ENCODE data around the gene SPOUT1. TPM values are rescaled to one million over a fixed set of nuclear protein-coding genes. Genes with fewer than 3 reads are reported as not detected.

Gene SPOUT1
- total and polyA plus RNA-seq, 2 of the 13 experiments (the other 11 are each of a cell fraction or from before 2014, with no cell fraction given), result 39.0 to 45.8 TPM

DNA sequence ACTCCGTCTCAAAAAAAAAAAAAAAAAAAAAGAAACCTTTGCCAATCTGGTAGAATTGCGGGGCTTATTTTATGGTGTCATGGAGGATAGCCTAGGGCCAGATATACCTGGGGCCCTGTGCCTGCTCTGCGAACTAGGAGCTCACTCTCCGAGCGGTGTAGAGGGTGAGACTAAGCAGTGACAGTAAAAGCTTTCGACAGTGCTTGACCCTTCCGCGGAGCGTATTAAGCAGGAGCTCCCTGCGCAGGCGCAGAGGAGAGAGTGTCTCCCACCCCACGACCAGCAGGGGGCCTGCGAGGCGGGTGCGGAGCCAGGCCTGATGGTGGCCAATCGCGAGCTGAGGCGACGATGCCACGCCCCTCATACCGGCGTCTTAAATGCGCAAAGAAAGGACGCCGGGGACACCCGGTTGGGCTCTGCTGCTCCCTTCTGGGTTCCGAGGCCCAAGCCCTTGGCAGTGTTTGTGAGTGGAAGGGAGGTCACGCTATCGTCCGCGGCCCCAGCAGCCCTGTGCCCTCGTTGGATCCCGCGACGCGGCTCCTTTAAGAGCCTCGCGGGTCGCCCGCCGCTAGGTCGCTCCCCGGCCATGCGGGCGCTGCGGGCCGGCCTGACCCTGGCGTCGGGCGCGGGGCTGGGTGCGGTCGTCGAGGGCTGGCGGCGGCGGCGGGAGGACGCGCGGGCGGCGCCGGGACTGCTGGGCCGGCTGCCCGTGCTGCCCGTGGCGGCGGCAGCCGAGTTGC is 11.3 kb downstream of the SPOUT1 start, which contains the start of gene ENDOG (continued):
- no peak for TF ChIP-seq HNF4G (IDR thresholded peaks at IDR 0.05; ENCODE audit: borderline replicate concordance, low read depth, low read length)
- TF ChIP-seq HNF4G (CRISPR knock-in tag; IDR thresholded peaks at IDR 0.05; ENCODE audit: borderline replicate concordance, low read depth), result no peak
- TF ChIP-seq, protein P1, sequence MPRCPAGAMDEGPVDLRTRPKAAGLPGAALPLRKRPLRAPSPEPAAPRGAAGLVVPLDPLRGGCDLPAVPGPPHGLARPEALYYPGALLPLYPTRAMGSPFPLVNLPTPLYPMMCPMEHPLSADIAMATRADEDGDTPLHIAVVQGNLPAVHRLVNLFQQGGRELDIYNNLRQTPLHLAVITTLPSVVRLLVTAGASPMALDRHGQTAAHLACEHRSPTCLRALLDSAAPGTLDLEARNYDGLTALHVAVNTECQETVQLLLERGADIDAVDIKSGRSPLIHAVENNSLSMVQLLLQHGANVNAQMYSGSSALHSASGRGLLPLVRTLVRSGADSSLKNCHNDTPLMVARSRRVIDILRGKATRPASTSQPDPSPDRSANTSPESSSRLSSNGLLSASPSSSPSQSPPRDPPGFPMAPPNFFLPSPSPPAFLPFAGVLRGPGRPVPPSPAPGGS (CRISPR knock-in tag; IDR thresholded peaks at IDR 0.05), result no peak
- TF ChIP-seq, protein P2, sequence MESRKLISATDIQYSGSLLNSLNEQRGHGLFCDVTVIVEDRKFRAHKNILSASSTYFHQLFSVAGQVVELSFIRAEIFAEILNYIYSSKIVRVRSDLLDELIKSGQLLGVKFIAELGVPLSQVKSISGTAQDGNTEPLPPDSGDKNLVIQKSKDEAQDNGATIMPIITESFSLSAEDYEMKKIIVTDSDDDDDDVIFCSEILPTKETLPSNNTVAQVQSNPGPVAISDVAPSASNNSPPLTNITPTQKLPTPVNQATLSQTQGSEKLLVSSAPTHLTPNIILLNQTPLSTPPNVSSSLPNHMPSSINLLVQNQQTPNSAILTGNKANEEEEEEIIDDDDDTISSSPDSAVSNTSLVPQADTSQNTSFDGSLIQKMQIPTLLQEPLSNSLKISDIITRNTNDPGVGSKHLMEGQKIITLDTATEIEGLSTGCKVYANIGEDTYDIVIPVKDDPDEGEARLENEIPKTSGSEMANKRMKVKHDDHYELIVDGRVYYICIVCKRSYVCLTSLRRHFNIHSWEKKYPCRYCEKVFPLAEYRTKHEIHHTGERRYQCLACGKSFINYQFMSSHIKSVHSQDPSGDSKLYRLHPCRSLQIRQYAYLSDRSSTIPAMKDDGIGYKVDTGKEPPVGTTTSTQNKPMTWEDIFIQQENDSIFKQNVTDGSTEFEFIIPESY (CRISPR knock-in tag; IDR thresholded peaks at IDR 0.05), result 0 out of 2 replicates have a peak, but pooled peaks have one; percentile 29
- TF ChIP-seq, protein P3, sequence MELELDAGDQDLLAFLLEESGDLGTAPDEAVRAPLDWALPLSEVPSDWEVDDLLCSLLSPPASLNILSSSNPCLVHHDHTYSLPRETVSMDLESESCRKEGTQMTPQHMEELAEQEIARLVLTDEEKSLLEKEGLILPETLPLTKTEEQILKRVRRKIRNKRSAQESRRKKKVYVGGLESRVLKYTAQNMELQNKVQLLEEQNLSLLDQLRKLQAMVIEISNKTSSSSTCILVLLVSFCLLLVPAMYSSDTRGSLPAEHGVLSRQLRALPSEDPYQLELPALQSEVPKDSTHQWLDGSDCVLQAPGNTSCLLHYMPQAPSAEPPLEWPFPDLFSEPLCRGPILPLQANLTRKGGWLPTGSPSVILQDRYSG (CRISPR knock-in tag; IDR thresholded peaks at IDR 0.05), result no peak
- TF ChIP-seq ZNF552 (CRISPR knock-in tag; IDR thresholded peaks at IDR 0.05; ENCODE audit: borderline replicate concordance), result no peak
- TF ChIP-seq, protein P4, sequence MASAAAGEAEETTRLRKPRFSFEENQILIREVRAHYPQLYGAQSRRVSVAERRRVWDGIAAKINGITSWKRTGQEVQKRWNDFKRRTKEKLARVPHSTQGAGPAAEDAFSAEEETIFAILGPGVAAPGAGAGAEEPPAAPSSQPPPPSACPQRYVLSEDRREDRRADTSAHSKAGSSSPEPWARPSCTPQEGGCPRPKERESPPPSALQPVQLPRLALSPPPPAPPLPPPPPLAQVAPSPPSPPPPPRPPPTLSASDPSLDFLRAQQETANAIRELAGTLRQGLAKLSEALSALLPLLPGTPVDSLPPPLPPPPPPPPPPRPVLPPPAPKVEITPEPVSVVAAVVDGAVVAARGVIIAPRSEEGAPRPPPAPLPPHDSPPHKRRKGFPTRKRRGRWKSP (CRISPR knock-in tag; IDR thresholded peaks at IDR 0.05), result no peak; the same call in none of the 2 replicates
- no peak for TF ChIP-seq ZNF547 (CRISPR knock-in tag; IDR thresholded peaks at IDR 0.05)
- TF ChIP-seq ZFY (CRISPR knock-in tag; IDR thresholded peaks at IDR 0.05), result peak; percentile 65
- no peak for TF ChIP-seq ATAD3A (CRISPR knock-in tag; IDR thresholded peaks at IDR 0.05)
- TF ChIP-seq CENPT (CRISPR knock-in tag; IDR thresholded peaks at IDR 0.05; ENCODE audit: low read depth), result no peak
- peak; percentile 79 for TF ChIP-seq TAF1 (CRISPR knock-in tag; IDR thresholded peaks at IDR 0.05)
- TF ChIP-seq ZNF558 (CRISPR knock-in tag; IDR thresholded peaks at IDR 0.05; ENCODE audit: borderline replicate concordance), result no peak; the same call in 1 of the 2 replicates
- TF ChIP-seq, protein P5, sequence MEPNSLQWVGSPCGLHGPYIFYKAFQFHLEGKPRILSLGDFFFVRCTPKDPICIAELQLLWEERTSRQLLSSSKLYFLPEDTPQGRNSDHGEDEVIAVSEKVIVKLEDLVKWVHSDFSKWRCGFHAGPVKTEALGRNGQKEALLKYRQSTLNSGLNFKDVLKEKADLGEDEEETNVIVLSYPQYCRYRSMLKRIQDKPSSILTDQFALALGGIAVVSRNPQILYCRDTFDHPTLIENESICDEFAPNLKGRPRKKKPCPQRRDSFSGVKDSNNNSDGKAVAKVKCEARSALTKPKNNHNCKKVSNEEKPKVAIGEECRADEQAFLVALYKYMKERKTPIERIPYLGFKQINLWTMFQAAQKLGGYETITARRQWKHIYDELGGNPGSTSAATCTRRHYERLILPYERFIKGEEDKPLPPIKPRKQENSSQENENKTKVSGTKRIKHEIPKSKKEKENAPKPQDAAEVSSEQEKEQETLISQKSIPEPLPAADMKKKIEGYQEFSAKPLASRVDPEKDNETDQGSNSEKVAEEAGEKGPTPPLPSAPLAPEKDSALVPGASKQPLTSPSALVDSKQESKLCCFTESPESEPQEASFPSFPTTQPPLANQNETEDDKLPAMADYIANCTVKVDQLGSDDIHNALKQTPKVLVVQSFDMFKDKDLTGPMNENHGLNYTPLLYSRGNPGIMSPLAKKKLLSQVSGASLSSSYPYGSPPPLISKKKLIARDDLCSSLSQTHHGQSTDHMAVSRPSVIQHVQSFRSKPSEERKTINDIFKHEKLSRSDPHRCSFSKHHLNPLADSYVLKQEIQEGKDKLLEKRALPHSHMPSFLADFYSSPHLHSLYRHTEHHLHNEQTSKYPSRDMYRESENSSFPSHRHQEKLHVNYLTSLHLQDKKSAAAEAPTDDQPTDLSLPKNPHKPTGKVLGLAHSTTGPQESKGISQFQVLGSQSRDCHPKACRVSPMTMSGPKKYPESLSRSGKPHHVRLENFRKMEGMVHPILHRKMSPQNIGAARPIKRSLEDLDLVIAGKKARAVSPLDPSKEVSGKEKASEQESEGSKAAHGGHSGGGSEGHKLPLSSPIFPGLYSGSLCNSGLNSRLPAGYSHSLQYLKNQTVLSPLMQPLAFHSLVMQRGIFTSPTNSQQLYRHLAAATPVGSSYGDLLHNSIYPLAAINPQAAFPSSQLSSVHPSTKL (CRISPR knock-in tag; IDR thresholded peaks at IDR 0.05), result peak; percentile 40; the same call in 1 of the 2 replicates
- no peak for TF ChIP-seq NR2F6 (IDR thresholded peaks at IDR 0.05)
- peak; percentile 58; the same call in 1 of the 2 replicates for TF ChIP-seq NR2F6 (CRISPR knock-in tag; IDR thresholded peaks at IDR 0.05)
- no peak for TF ChIP-seq MLLT10 (CRISPR knock-in tag; IDR thresholded peaks at IDR 0.05)
- no peak for TF ChIP-seq KDM1A (CRISPR knock-in tag; IDR thresholded peaks at IDR 0.05)
- TF ChIP-seq, protein P6, sequence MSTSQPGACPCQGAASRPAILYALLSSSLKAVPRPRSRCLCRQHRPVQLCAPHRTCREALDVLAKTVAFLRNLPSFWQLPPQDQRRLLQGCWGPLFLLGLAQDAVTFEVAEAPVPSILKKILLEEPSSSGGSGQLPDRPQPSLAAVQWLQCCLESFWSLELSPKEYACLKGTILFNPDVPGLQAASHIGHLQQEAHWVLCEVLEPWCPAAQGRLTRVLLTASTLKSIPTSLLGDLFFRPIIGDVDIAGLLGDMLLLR (CRISPR knock-in tag; IDR thresholded peaks at IDR 0.05), result peak; percentile 67; the same call in 1 of the 2 replicates
- no peak for TF ChIP-seq ATM (IDR thresholded peaks at IDR 0.05; ENCODE audit: borderline replicate concordance)
- peak; percentile 82 for TF ChIP-seq ZNF563 (CRISPR knock-in tag; IDR thresholded peaks at IDR 0.05)
